Stimulated activated memory B cell treated with anti-CD40 and anti-IgM and Interleukin-4, amounts not matched to agents 10 μg/mL and 1 μg/mL and 100 μg/mL, for 72 hours (primary cell): ENCODE measurements around the gene AHI1.
"Not testable (repeated sequence)": the region's sequence is repeated elsewhere in the genome, so short reads cannot be mapped to it uniquely, and the experiment has no call there.

Source experiments
- ATAC-seq: fragments of 150-1000 bp; cut with Tn5 transposase; 2 replicates; pipeline ENCODE4 v1.10.0; 2021
- H3K27ac Mint-ChIP-seq: one replicate; pipeline ENCODE4 v1.8.0; 2022; ENCODE audit warnings: mild to moderate bottlenecking, mixed read lengths
- H3K27me3 Mint-ChIP-seq: one replicate; pipeline ENCODE4 v1.8.0; 2022; ENCODE audit warnings: mixed read lengths
- H3K36me3 Mint-ChIP-seq: one replicate; pipeline ENCODE4 v1.8.0; 2022; ENCODE audit warnings: mixed read lengths
- H3K4me1 Mint-ChIP-seq: one replicate; pipeline ENCODE4 v1.8.0; 2022; ENCODE audit warnings: mixed read lengths
- H3K4me3 Mint-ChIP-seq: one replicate; pipeline ENCODE4 v1.8.0; 2022; ENCODE audit warnings: mild to moderate bottlenecking, moderate library complexity, mixed read lengths
- H3K9me3 Mint-ChIP-seq: one replicate; pipeline ENCODE4 v1.8.0; 2022; ENCODE audit warnings: mixed read lengths

Gene AHI1

GRCh38 chr6:135490381-135490780 is 7.2 kb downstream of the AHI1 start:
- H3K27me3 Mint-ChIP-seq: no peaks in the 10 kb centered on the region
- H3K9me3 Mint-ChIP-seq: no peaks in the 10 kb centered on the region
- no peak overlapping the region for H3K27ac Mint-ChIP-seq
- H3K4me1 Mint-ChIP-seq: no peaks in the 10 kb centered on the region
- no peak for ATAC-seq
- H3K4me3 Mint-ChIP-seq: no peak overlapping the region
- H3K36me3 Mint-ChIP-seq: peaks cover 67% of the 10 kb centered on the region

GRCh38 chr6:135488023-135488422 is 9.5 kb downstream of the AHI1 start:
- ATAC-seq: no peak
- Mint-ChIP-seq H3K4me1 (no peaks in the 10 kb centered on the region), H3K27ac (no peak overlapping the region), H3K27me3 (no peaks in the 10 kb centered on the region), H3K9me3 (peaks cover 5% of the 10 kb centered on the region), H3K36me3 (peaks cover 68% of the 10 kb centered on the region), H3K4me3 (no peak overlapping the region)

GRCh38 chr6:135483903-135484302 is 13.6 kb downstream of the AHI1 start:
- ATAC-seq, H3K27ac Mint-ChIP-seq, H3K4me3 Mint-ChIP-seq, H3K27me3 Mint-ChIP-seq, H3K4me1 Mint-ChIP-seq: not testable (repeated sequence)
- H3K36me3 Mint-ChIP-seq: peaks cover 73% of the 10 kb centered on the region
- peaks cover 20% of the 10 kb centered on the region for H3K9me3 Mint-ChIP-seq

- H3K4me3 Mint-ChIP-seq: no peak overlapping the region
- H3K36me3 Mint-ChIP-seq: peaks cover 77% of the 10 kb centered on the region
- peaks cover 24% of the 10 kb centered on the region for H3K9me3 Mint-ChIP-seq
- H3K27me3 Mint-ChIP-seq: no peaks in the 10 kb centered on the region
- ATAC-seq: no peak
- no peak overlapping the region for H3K27ac Mint-ChIP-seq
- no peaks in the 10 kb centered on the region for H3K4me1 Mint-ChIP-seq
Observed at GRCh38 chr6:135481783-135482369, 15.7 kb downstream of the AHI1 start.

- H3K4me1 Mint-ChIP-seq: no peaks in the 10 kb centered on the region
- H3K9me3 Mint-ChIP-seq: peaks cover 24% of the 10 kb centered on the region
- no peak for ATAC-seq
- H3K4me3 Mint-ChIP-seq: no peak overlapping the region
- peaks cover 68% of the 10 kb centered on the region for H3K36me3 Mint-ChIP-seq
- H3K27me3 Mint-ChIP-seq: no peaks in the 10 kb centered on the region
- H3K27ac Mint-ChIP-seq: no peak overlapping the region
Observed at GRCh38 chr6:135479601-135480000, 17.9 kb downstream of the AHI1 start.

GRCh38 chr6:135478626-135479025 is 18.9 kb downstream of the AHI1 start:
- no peak for ATAC-seq
- no peak overlapping the region for H3K4me3 Mint-ChIP-seq
- no peak overlapping the region for H3K27ac Mint-ChIP-seq
- H3K36me3 Mint-ChIP-seq: peaks cover 58% of the 10 kb centered on the region
- peaks cover 20% of the 10 kb centered on the region for H3K9me3 Mint-ChIP-seq
- no peaks in the 10 kb centered on the region for H3K27me3 Mint-ChIP-seq
- no peaks in the 10 kb centered on the region for H3K4me1 Mint-ChIP-seq

GRCh38 chr6:135475292-135475886 is 22.2 kb downstream of the AHI1 start:
- peaks cover 17% of the 10 kb centered on the region for H3K9me3 Mint-ChIP-seq
- no peaks in the 10 kb centered on the region for H3K4me1 Mint-ChIP-seq
- H3K27ac Mint-ChIP-seq: no peak overlapping the region
- no peaks in the 10 kb centered on the region for H3K27me3 Mint-ChIP-seq
- H3K4me3 Mint-ChIP-seq: no peak overlapping the region
- peaks cover 53% of the 10 kb centered on the region for H3K36me3 Mint-ChIP-seq
- ATAC-seq: no peak

- Mint-ChIP-seq H3K27ac (no peak overlapping the region), H3K36me3 (peaks cover 53% of the 10 kb centered on the region), H3K9me3 (peaks cover 16% of the 10 kb centered on the region), H3K4me3 (no peak overlapping the region), H3K4me1 (peaks cover 5% of the 10 kb centered on the region), H3K27me3 (no peaks in the 10 kb centered on the region)
- no peak for ATAC-seq
Observed at GRCh38 chr6:135474362-135474761, 23.2 kb downstream of the AHI1 start.

- Mint-ChIP-seq H3K9me3 (peaks cover 6% of the 10 kb centered on the region), H3K4me1 (peaks cover 27% of the 10 kb centered on the region), H3K27ac (no peak overlapping the region), H3K36me3 (peaks cover 71% of the 10 kb centered on the region), H3K27me3 (peaks cover 10% of the 10 kb centered on the region), H3K4me3 (no peak overlapping the region)
- no peak for ATAC-seq
Observed at GRCh38 chr6:135465903-135466302, 31.6 kb downstream of the AHI1 start.

GRCh38 chr6:135465307-135465706 is 32.2 kb downstream of the AHI1 start:
- no peak overlapping the region for H3K27ac Mint-ChIP-seq
- peaks cover 66% of the 10 kb centered on the region for H3K36me3 Mint-ChIP-seq
- peak; percentile 59 for ATAC-seq
- no peak overlapping the region for H3K4me3 Mint-ChIP-seq
- H3K27me3 Mint-ChIP-seq: peaks cover 10% of the 10 kb centered on the region
- peaks cover 27% of the 10 kb centered on the region for H3K4me1 Mint-ChIP-seq
- peaks cover 2% of the 10 kb centered on the region for H3K9me3 Mint-ChIP-seq

- no peaks in the 10 kb centered on the region for H3K9me3 Mint-ChIP-seq
- no peak overlapping the region for H3K27ac Mint-ChIP-seq
- peaks cover 10% of the 10 kb centered on the region for H3K27me3 Mint-ChIP-seq
- no peak overlapping the region for H3K4me3 Mint-ChIP-seq
- no peak for ATAC-seq
- peaks cover 59% of the 10 kb centered on the region for H3K36me3 Mint-ChIP-seq
- H3K4me1 Mint-ChIP-seq: peaks cover 24% of the 10 kb centered on the region
Observed at GRCh38 chr6:135464634-135465033, 32.9 kb downstream of the AHI1 start.

GRCh38 chr6:135461208-135461607 is 36.3 kb downstream of the AHI1 start:
- Mint-ChIP-seq H3K4me1 (peaks cover 14% of the 10 kb centered on the region), H3K27ac (no peak overlapping the region), H3K4me3 (no peak overlapping the region), H3K9me3 (no peaks in the 10 kb centered on the region), H3K36me3 (peaks cover 35% of the 10 kb centered on the region), H3K27me3 (no peaks in the 10 kb centered on the region)
- no peak for ATAC-seq

GRCh38 chr6:135458051-135458450 is 39.5 kb downstream of the AHI1 start:
- no peak for ATAC-seq
- no peaks in the 10 kb centered on the region for H3K4me1 Mint-ChIP-seq
- H3K9me3 Mint-ChIP-seq: no peaks in the 10 kb centered on the region
- no peak overlapping the region for H3K27ac Mint-ChIP-seq
- peaks cover 13% of the 10 kb centered on the region for H3K36me3 Mint-ChIP-seq
- no peak overlapping the region for H3K4me3 Mint-ChIP-seq
- H3K27me3 Mint-ChIP-seq: no peaks in the 10 kb centered on the region

- H3K4me1 Mint-ChIP-seq: peaks cover 13% of the 10 kb centered on the region
- no peak overlapping the region for H3K4me3 Mint-ChIP-seq
- ATAC-seq: no peak
- no peaks in the 10 kb centered on the region for H3K27me3 Mint-ChIP-seq
- H3K9me3 Mint-ChIP-seq: no peaks in the 10 kb centered on the region
- peaks cover 7% of the 10 kb centered on the region for H3K36me3 Mint-ChIP-seq
- H3K27ac Mint-ChIP-seq: no peak overlapping the region
Observed at GRCh38 chr6:135451617-135452190, 45.8 kb downstream of the AHI1 start.

GRCh38 chr6:135449246-135449645 is 48.3 kb downstream of the AHI1 start:
- Mint-ChIP-seq H3K27me3 (no peaks in the 10 kb centered on the region), H3K9me3 (no peaks in the 10 kb centered on the region), H3K4me1 (peaks cover 13% of the 10 kb centered on the region), H3K36me3 (peaks cover 9% of the 10 kb centered on the region), H3K27ac (peak overlapping the region; percentile 61), H3K4me3 (no peak overlapping the region)
- ATAC-seq: peak; percentile 55

- Mint-ChIP-seq H3K36me3 (peaks cover 6% of the 10 kb centered on the region), H3K27ac (no peak overlapping the region)
Observed at GRCh38 chr6:135440087-135440792, 57.3 kb downstream of the AHI1 start.

More at GRCh38 chr6:135440087-135440792, 57.3 kb downstream of the AHI1 start:
- Mint-ChIP-seq H3K4me1 (peaks cover 12% of the 10 kb centered on the region), H3K27me3 (no peaks in the 10 kb centered on the region), H3K4me3 (no peak overlapping the region), H3K9me3 (no peaks in the 10 kb centered on the region)
- peak; percentile 51 for ATAC-seq
